ENCODE results near the gene TUBA8.

- TF ChIP-seq CTCF (IDR thresholded peaks at IDR 0.05) (no peak), POLR2AphosphoS5 (IDR thresholded peaks at IDR 0.05) (no peak)
Measured at GRCh38 chr22:18136563-18137320, 26.1 kb downstream of the TUBA8 start.
